ENCODE results near the gene SMIM33.
"Not testable (repeated sequence)": the region's sequence is repeated elsewhere in the genome, so short reads cannot be mapped to it uniquely, and the experiment has no call there.

The SMIM33 gene

DNA sequence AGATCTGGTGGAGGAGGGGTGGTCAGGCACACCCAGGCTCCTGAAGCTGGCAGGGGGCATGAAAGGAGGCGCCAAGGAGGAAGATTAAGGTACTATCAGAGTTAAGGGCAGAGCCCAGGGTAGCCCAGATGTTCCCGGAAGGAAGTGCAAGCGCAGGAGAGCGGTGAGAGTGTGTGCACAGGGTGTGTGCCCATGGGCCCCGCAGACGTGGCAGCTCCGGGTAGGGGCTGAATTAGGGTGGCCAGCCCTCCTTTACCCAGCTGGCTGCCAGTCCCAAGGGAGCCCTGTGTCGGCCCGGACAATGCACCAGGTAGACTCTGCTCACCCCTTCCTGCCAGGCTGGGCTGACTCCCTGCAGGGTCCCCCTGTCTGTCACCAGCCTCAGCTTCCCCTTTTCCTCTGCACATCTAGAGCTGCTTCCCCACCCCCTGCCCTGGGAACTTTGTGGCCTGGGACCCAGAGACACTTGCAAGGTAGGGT lies at the start of gene SMIM33:
Gene SMIM33 (plus strand): TSS at position 184 of the 480 bp plus-strand sequence. CDS start 118 bp downstream, at position 302.
- no peak for DNase-seq (ENCODE audit: low spot score)

DNA sequence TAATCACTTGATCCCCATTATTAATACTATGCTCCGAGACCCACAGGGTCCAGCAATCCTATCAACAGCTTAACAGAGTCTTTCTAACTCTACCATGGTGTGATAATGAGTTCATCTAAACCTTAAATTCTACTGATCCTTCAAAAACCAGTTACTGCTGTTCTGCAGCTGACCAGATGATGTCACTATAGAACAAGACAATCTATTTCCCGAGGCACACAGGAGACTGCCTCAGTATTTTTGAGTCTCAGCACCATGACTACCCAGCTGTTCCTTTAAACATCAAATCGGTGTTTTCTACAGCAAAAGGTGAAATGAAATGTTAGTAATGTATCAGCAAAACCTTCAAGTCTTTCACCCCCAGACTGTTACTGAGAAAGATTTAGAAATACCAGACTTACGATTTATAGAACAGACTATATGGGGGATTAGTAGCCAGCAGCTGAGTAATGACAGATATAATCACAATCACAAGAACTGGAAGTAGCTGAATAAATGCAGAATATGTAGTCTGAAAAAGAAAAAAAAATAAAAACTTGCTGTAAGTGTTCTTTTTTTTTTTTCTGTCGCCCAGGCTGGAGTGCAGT lies 48.4 kb upstream of the SMIM33 start:
- peak; percentile 72 for DNase-seq (ENCODE audit: low spot score)

DNA sequence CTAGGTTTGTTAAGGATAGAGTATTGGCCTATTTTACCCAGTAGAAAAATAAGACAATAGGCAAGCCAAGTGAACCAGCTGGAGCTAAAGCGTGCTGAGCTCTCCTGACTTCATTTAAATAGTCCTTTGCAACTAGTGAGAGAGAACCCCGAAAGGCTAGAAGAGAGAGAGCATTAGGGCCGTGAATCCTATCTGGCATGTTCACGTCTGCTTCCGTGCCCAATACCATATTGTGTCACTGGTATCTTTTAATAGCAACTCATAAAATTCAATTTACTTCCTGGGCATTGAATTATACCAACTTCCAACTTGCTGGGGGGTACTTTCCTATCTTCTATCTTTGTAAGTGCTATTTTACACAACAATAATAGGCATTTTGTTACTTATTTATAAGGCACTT lies 45.3 kb upstream of the SMIM33 start:
- no peak for DNase-seq (ENCODE audit: low spot score)

DNA sequence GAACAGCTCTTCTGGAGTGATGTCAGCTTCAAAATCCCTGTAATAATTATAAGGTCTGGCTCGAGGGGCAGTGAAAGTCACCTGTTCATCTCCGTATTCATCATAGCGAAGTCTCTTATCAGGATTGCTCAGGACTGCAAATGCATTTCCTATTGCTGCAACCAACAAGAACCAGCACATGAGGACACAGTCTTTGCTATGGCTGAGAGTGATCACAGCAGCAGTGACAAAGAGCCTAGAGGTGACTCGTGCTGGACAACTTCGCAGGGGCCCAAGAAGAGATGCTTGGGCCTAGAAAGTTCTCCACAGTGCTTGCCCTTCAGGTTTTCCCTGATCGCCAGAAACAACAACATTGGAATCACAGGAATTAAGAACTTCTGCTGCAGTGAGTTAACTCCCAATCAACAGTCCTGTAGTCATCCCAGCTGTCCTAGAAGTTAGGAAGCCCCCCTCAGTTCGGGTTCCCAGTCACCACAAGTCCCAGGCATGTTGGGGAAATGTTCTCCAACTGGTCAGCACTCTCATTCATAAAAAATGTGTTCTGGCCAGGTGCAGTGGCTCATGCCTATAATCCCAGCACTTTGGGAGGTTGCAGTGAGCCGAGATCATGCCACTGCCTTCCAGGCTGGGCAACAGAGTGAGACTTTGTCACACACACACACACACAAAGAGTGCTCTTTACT lies 44.5 kb upstream of the SMIM33 start:
- DNase-seq (ENCODE audit: low spot score): no peak

DNA sequence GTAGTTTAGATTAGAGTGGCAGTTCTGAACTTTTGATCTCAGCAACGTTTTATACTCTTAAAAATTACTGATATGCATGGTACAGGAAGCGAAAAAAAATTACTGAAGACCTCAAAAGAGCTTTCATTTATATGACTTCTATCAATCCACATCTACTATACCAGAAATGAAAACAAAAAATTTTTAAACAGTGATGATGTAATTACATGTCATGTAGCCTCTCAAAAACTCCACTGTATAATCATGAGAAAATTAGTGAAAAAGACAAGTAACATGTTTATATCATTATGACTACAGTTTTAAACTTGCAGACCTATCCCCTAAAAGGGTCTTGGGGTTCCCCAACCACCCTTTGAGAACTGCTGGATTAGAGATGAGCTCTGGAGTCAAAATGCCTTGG lies 40.8 kb upstream of the SMIM33 start:
- DNase-seq (ENCODE audit: low spot score): no peak

DNA sequence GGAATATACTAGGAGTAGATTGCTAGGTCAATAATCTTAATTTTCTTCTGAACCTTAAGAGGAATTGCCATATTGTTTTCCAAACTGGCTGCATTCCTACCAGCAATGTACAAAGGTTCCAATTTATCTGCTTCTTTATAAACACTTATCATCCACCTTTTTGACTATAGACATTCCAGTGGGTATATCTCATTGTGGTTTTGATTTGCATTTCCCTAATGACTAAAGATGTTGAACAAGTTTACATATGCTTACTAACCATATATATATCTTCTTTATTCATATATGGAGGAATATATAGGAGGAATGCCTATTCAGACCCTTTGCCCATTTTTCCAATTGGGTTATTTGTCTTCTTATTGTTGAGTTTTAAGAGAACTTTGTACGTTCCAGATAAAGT lies 39.1 kb upstream of the SMIM33 start:
- no peak for DNase-seq (ENCODE audit: low spot score)

DNA sequence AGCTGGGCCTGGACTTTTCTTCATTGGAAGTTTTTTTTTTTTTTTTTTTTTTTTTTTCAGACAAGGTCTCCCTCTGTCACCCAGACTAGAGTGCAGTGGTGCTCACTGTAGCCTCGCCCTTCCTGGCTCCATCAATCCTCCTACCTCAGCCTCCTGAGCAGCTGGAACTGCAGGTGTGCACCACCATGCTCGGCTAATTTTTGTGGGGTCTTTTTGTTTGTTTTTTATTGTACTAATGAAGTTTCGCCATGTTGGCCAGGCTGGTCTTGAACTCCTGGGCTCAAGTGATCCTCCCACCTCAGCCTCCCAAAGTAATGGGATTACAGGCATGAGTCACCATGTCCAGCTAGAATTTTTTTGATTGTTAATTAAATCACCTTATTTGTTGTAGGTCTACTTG lies 35.1 kb upstream of the SMIM33 start:
- no peak for DNase-seq (ENCODE audit: low spot score)

DNA sequence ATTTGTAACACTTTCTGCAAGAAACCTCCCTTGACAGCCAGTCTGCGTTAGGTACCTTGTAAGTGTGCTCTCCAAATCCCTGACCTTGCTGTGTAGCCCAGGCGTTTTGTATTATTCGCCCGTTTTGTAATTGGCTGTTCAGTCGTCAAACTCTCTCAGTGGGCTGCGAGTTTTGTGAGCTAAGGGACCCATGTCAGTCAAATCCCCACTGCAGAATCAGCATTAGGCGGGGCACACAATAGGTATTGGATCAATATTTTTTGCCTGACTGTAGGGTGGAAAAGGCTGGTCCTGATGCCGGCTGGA lies 32.1 kb upstream of the SMIM33 start:
- DNase-seq (ENCODE audit: low spot score): no peak

DNA sequence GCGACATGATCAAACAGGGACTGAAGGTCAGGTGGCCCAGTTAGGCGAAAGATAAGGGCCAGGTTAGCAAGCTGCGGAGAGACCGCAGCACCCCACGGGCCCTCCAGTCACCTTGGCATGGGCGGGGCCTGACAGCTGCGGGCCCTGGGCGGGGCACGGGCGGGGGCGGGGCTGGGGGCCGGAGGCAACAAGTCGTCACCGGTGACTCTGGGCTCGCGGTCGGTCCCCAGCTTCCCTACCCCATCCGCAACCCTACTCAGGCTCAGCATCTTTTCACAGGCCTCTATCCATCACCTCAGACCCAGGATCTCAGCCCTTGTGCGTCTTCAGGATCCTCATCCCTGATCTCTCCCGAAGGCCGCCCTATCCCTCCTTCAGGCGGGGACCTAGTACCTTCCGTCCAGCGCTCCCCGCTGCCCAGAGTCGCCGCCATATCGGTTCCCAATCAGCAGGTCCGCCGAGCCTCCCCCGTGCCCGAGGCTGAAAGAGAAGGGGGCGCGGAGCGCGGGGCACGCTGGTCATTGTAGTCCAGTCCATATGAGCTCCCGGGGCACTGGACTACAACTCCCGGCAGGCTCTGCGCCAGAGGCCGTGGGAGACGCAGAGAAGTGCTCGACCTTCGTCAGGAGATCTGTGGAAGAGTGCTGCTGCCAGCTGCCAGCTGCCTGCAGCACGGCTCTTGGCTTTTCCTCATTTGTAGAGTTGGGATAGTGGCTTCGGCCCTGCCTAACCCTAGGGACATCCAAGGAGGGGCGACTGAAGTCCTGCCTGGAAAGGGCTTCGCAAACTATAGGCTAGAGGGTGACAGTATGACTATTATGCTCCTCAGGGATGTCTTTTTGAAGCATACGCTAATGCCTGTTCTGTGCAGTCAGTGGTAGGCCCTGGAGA lies 31.5 kb upstream of the SMIM33 start, which contains the start of gene DNAJC18:
Gene DNAJC18 (minus strand): TSS at position 513 of the 891 bp plus-strand sequence. CDS start 80 bp downstream, at position 433.
- peak; percentile 94 for DNase-seq (ENCODE audit: low spot score)

DNA sequence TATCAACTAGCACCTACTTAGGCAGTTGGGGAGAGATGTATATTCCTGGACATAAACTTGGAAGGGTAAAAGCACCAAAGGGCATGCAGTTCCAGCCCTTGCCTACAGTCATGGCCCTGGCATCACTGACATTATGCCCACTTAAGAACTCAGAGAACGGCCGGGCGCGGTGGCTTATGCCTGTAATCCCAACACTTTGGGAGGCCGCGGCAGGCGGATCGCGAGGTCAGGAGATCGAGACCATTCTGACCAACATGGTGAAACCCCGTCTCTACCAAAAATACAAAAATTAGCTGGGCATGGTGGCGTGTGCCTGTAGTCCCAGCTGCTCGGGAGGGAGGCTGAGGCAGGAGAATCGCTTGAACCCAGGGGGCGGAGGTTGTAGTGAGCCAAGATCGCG lies 30.4 kb upstream of the SMIM33 start:
- not testable (repeated sequence) for DNase-seq (ENCODE audit: low spot score)

DNA sequence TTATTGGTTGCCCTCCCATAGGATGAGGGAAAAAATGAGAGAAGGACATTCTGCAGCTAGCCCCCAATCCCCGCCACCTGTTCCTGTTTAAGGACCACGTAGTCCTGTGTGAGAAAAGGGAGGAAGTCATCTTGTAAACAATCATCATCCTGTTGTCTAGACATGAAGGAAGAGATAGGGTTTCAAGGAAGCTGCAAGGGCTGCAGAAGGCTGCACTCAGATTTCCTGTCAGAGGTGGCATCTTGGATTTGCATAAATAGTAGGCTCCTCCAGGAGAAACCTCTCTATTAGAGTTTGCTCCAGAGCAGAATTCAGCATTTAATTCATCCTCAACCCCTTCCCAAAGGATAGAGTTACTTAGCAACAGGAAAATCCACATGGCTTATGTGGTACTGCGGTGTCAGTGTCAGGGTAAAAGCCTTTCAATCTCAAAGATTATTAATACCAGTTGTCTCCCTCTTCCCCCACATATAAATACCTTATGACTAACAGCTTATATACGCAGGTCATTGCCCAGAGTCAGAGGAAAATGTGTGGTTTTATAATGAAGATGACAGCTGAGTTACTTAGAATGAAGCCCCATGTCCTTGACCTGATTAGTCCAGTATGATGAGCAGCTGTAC lies 26.9 kb upstream of the SMIM33 start:
- DNase-seq (ENCODE audit: low spot score): no peak

DNA sequence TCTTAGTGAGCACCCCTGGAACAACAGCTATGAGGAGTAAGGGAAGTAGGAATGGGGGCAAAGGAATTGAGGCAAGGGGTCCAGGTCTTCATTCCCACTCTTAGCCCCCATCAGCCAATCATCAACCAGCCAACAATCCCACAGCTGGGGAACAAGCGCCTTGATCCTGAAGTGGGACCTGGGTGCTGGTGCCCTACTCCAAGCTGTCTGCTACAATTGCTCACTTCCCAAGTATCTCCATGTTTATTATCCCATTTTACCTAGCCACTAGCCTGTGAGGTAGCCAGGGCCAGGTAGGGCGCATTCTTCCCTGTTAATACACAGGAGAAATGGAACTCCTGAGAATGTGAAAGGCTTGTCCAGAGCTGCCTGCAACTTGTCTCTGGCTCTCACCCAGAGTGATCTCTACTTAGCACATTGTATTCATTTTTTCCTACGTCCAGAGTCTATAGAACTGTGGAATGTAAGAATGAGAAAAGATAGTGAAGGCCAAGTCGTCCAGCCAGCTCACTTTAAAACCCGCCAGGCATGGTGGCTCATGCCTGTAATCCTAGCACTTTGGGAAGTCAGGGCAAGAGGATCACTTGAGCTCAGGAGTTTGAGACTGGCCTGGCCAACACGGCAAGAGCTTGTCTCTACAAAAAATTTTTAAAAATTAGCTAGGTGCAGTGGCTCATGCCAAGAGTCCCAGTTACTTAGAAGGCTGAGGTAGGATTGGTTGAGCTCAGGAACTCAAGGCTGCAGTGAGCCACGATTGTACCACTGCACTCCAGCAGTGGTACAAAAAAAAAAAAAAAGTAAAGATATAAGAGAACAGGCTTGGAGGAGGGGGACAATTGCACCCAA lies 25.3 kb upstream of the SMIM33 start:
- DNase-seq (ENCODE audit: low spot score): no peak

DNA sequence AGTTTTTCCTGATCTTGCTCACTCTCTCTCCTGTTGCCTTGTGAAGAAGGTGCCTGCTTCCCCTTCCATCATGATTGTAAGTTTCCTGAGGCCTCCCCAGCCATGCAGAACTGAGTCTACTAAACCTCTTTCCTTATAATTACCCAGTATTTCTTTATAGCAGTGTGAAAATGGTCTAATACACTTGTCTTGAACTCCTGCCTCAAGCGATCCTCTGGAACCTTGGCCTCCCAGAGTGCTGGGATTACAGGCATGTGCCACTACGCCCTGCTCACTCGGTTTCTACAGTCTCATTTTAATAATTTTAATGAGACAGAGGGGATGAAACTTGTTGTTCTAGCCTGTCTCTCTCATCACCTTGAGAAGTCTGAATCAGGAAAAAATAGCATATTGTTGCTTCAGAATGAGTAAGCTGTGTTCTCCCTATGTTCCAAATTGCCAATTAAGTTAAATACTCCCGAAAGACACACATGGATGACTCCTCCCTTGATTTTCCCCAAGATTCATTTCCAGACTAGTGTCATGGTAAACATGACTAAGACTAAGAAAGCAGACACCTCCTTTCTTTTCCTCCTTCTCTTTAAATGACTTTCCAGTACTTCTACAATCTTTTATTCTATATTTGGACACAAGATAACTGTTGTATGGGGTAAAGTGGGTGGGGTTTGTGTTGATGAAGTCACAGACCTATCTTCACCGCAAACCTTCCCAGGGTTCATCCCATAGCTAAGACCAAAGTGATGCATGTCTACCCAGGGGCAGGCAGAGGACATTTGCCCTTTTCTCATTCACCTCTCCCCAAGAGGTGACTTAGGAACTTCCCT lies 23.6 kb upstream of the SMIM33 start:
- DNase-seq (ENCODE audit: low spot score): no peak

DNA sequence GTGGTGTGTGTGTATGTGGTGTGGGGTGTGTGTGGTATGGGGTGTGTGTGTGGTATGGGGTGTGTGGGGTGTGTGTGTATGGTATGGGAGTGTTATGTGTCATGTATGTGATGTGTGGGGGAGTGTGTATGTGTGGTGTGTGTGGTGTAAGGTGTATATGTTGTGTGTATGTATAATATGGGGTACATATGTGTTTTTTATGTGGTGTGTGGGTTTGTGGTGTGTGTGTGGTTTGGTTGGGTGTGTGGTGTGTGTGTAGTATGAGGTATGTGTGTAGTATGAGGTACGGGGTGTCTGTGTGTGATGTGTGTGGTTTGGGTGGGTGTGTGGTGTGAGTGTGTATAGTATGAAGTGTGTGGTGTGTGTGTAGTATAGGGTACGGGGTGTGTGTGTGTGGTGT lies 19.6 kb upstream of the SMIM33 start:
- DNase-seq (ENCODE audit: low spot score): no peak

DNA sequence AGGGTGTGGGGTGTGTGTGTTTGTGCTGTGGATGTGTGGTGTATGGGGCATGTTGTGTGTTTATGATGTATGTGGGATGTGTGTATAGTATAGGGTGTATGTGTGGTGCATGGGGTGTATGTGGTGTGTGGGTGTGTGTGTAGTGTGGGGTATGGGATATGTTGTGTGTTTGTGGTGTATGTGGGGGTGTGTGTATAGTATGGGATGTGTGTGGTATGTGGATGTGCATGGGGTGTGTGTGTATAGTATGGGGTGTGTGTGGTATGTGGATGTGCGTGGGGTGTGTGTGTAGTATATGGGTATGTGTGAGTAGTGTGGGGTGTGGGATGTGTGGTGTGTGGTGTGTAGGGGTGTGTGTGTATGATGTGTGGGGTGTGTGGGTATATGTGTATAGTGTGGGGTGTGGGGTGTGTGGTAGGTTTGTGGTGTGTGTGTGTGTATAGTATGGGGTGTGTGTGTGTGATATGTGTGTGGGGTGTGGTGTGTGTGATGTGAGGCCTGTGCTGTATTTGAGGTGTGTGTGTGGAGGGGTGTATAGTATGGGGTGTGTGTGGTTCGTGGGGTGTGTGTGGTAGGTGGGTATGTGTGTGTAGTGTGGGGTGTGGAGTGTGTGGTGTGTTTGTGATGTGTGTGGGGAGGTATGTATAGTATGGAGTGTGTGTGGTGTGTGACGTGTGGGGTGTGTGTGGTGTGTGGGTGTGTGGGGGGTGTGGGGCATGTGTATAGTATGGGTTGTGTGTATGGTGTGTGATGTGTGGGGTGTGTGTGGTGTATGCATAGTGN lies 18.7 kb upstream of the SMIM33 start:
- no peak for DNase-seq (ENCODE audit: low spot score)

DNA sequence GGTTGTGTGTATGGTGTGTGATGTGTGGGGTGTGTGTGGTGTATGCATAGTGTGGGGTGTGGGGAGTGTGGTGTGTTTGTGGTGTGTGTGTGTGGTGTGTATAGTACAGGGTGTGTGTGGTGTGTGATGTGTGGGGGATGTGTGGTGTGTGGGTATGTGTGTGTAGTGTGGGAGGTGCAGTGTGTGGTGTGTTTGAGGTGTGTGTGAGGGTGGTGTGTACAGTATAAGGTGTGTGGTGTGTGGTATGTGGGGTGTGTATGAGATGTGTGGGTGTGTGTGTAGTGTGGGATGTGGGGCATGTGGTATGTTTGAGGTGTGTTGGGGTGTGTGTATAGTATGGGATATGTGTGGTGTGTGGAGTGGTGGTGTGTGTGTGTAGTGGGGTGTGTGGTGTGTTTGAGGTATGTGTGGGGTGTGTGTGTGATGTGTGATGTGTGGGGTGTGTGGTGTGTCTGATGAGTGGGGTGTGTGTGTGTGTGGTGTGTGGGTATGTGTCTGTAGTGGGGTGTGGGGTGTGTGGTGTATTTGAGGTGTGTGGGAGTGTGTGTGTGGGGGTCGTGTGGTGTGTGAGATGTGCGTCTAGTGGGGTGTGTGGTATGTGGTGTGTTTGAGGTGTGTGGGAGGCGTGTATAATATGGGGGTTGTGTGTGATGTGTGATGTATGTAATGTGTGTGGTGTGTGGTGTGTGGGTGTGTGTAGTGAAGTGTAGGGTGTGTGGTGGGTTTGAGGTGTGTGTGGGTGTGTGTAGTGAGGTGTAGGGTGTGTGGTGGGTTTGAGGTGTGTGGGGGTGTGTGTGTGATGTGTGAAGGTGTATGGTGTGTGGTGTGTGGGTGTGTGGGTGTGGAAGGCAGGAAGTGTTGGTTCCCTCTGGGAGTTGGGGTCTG lies 16.9 kb upstream of the SMIM33 start:
- DNase-seq (ENCODE audit: low spot score): no peak

DNA sequence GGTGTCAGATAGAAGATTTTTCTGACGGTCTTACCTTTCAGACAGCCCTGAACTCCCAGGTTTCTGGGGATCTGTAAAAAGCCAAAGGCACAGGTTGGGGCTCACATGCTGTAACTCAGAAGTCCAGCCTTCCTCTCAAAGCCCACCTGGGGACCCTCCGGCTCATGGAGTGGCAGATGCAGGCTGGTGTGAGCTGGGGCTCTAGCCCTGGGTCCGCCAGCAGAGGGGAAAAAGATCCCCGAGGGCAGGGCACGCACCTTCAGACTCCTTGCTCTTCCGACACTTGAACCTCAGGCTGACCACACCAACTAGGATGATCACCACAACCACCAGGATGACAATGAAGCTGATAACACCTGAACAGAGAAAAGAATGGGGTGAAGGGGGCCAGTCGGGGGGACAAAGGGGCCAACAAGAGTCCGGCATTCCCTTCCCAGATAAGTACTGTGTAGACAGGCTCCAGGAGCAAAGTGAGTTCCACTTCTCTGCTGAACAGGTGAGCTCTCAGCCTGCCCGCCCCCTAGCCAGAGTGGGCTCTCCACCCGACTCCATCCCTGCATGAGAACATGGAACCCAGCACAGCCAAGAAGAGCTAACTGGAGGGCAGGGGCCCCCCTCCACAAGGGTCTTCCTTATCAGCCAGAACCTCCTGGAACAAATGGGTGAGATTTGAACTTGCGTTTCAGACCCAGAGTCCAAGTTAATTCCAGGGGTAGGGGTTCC lies 16.1 kb upstream of the SMIM33 start:
- DNase-seq (ENCODE audit: low spot score): no peak

DNA sequence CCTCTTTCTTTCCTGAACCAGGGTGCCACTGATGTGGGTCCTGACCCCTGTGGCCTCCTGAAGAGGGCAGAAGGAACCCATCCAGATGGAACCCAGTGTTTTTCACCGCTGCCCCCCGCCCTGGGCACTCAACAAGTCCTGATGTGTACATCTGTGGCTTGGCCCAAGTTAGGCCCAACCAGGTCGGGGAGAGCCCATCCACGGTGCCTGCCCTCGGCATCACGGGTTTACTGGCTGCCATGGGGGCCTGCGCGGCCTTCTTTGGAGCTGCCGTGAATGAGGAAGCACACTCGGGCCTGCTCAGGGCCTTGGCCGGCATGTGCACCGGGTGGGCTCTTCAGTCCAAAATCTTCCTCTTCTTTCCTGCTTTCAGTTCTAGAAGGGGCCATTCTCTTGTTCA lies 14.0 kb upstream of the SMIM33 start:
- no peak for DNase-seq (ENCODE audit: low spot score)

Measured in globus pallidus (tissue), 1 donor.